A549 (cell line): ENCODE measurements around the gene GRIP1. TPM values are rescaled to one million over a fixed set of nuclear protein-coding genes. Genes with fewer than 3 reads are reported as not detected.

Source experiments
- ATAC-seq, 2 experiments: fragments of 200-7000 bp in 1 of 2; fragments of >200 bp in 1 of 2; cut with Nextera tagmentation in 1 of 2; cut with Tn5 transposase in 1 of 2; 3 replicates each; pipeline versions ENCODE4 v1.8.0 to v1.9.1; 2018 to 2020; ENCODE audit warnings: mild to moderate bottlenecking in 1 of 2, moderate library complexity in 1 of 2
- CTCF ChIA-PET: fragments of 300-600 bp; sonication (Branson Sonifier 250); formaldehyde crosslinking; extraction: SDS; loops from one replicate; lab custom pipeline; 2021; ENCODE audit warnings: antibody characterized with exemption, inconsistent platforms; lab: Yijun Ruan, JAX
- POLR2A ChIA-PET: fragments of 350-600 bp; formaldehyde crosslinking; extraction: SDS; loops from one replicate; lab custom pipeline; 2021; ENCODE audit warnings: antibody characterized with exemption, inconsistent platforms; lab: Yijun Ruan, JAX
- DNase-seq, 2 experiments: peaks; one replicate each; pipeline versions ENCODE4 v3.0.0 to v3.0.0-alpha.2; 2011 to 2016; ENCODE audit warnings: low read depth in 1 of 2, low spot score in 1 of 2
- FAIRE-seq: peaks from 2 replicates; lab custom pipeline; 2011; peaks lifted over from hg19 to GRCh38; lab: Jason Lieb, UNC
- H3K27ac ChIP-seq, 2 experiments: fragments of >200 bp; sonication (Bioruptor Twin); formaldehyde crosslinking; 3 replicates each; pipeline ENCODE4 v1.5.1; 2016 to 2017
- H3K4me1 ChIP-seq: fragments of >200 bp; sonication (Bioruptor Twin); formaldehyde crosslinking; 3 replicates; pipeline ENCODE4 v1.6.1; 2016
- H3K4me2 ChIP-seq: fragments of >200 bp; sonication (Bioruptor Twin); formaldehyde crosslinking; 3 replicates; pipeline ENCODE4 v1.6.1; 2016
- H3K4me3 ChIP-seq: fragments of >200 bp; sonication (Bioruptor Twin); formaldehyde crosslinking; 3 replicates; pipeline ENCODE4 v1.5.1; 2016
- H3K9me3 ChIP-seq: fragments of >200 bp; sonication (Bioruptor Twin); formaldehyde crosslinking; 3 replicates; pipeline ENCODE4 v1.6.1; 2016
- ATOH8 ChIP-seq: fragments of 250-450 bp; sonication (Bioruptor Pico); IDR thresholded peaks from 2 replicates; pipeline ENCODE4 v1.5.0; 2020; ENCODE audit warnings: low read depth, mild to moderate bottlenecking, moderate library complexity
- BCL3 ChIP-seq: fragments of >200 bp; sonication (Bioruptor Twin); formaldehyde crosslinking; IDR thresholded peaks from 3 replicates; pipeline ENCODE4 v1.6.1; 2016
- CEBPB ChIP-seq, 2 experiments: fragments of >200 bp in 1 of 2; sonication (Bioruptor Twin) in 1 of 2; formaldehyde crosslinking in 1 of 2; IDR thresholded peaks; 2 replicates each; pipeline ENCODE4 v1.6.1; 2012 to 2016
- CHD4 ChIP-seq: fragments of 200-600 bp; sonication (generic); IDR thresholded peaks from 2 replicates; pipeline ENCODE4 v1.6.1; 2016; ENCODE audit warnings: antibody characterized with exemption, mild to moderate bottlenecking, borderline replicate concordance
- E2F6 ChIP-seq: IDR thresholded peaks from 2 replicates; pipeline ENCODE4 v1.6.1; 2012; ENCODE audit warnings: low read depth, borderline replicate concordance
- EHF ChIP-seq: fragments of 250-450 bp; sonication (Bioruptor Pico); IDR thresholded peaks from 2 replicates; pipeline ENCODE4 v1.5.0; 2020; ENCODE audit warnings: mild to moderate bottlenecking
- ELK1 ChIP-seq: fragments of 150-350 bp; IDR thresholded peaks from 2 replicates; pipeline ENCODE4 v1.6.1; 2014; ENCODE audit warnings: low read depth, mild to moderate bottlenecking, low read length
- EP300 ChIP-seq, 2 experiments: fragments of >200 bp; sonication (Bioruptor Twin); formaldehyde crosslinking; IDR thresholded peaks; 2 replicates in 1 of 2; 3 replicates in 1 of 2; pipeline ENCODE4 v1.6.1; 2016 to 2017
- ESRRA ChIP-seq: fragments of 150-350 bp; IDR thresholded peaks from 2 replicates; pipeline ENCODE4 v1.6.1; 2014; ENCODE audit warnings: mild to moderate bottlenecking, low read length, borderline replicate concordance
- FOXS1 ChIP-seq: fragments of 250-450 bp; sonication (Bioruptor Pico); IDR thresholded peaks from 2 replicates; pipeline ENCODE4 v1.5.0; 2020; ENCODE audit warnings: mild to moderate bottlenecking, moderate library complexity
- GATA3 ChIP-seq: IDR thresholded peaks from 2 replicates; pipeline ENCODE4 v1.6.1; 2012; ENCODE audit warnings: borderline replicate concordance
- HOXA7 ChIP-seq: fragments of 250-450 bp; sonication (Bioruptor Pico); IDR thresholded peaks from 2 replicates; pipeline ENCODE4 v1.5.0; 2020; ENCODE audit warnings: mild to moderate bottlenecking, moderate library complexity
- HOXB13 ChIP-seq: fragments of 250-450 bp; sonication (Bioruptor Pico); IDR thresholded peaks from 2 replicates; pipeline ENCODE4 v1.5.0; 2020; ENCODE audit warnings: low read depth, mild to moderate bottlenecking, moderate library complexity
- JUN ChIP-seq, 2 experiments: fragments of >200 bp; sonication (Bioruptor Twin); formaldehyde crosslinking; IDR thresholded peaks; 2 replicates in 1 of 2; 3 replicates in 1 of 2; pipeline ENCODE4 v1.6.1; 2016 to 2017
- JUNB ChIP-seq: fragments of >200 bp; sonication (Bioruptor Twin); formaldehyde crosslinking; IDR thresholded peaks from 2 replicates; pipeline ENCODE4 v1.6.1; 2016
- KDM1A ChIP-seq: fragments of 200-600 bp; sonication (generic); IDR thresholded peaks from 2 replicates; pipeline ENCODE4 v1.6.1; 2016; ENCODE audit warnings: low read depth, mild to moderate bottlenecking
- MAZ ChIP-seq: fragments of 150-350 bp; IDR thresholded peaks from 2 replicates; pipeline ENCODE4 v1.6.1; 2014; ENCODE audit warnings: antibody characterized with exemption, low read depth, low read length, borderline replicate concordance
- POLR2A ChIP-seq: IDR thresholded peaks from 2 replicates; pipeline ENCODE4 v1.6.1; 2012; ENCODE audit warnings: mild to moderate bottlenecking, low read length
- POLR2AphosphoS2 ChIP-seq: conservative IDR thresholded peaks from 2 replicates; pipeline ENCODE4 v1.6.1; 2012; ENCODE audit warnings: low read length, improper control_type of control experiment, inconsistent platforms
- RAD21 ChIP-seq, 2 experiments: fragments of >200 bp in 1 of 2; sonication (Bioruptor Twin) in 1 of 2; formaldehyde crosslinking in 1 of 2; IDR thresholded peaks in 1 of 2; conservative IDR thresholded peaks in 1 of 2; 2 replicates in 1 of 2; 3 replicates in 1 of 2; pipeline ENCODE4 v1.6.1; 2012 to 2018; ENCODE audit warnings: inconsistent platforms in 1 of 2
- SMC3 ChIP-seq: fragments of >200 bp; sonication (Bioruptor Twin); formaldehyde crosslinking; IDR thresholded peaks from 3 replicates; pipeline ENCODE4 v1.6.1; 2018; ENCODE audit warnings: inconsistent platforms
- ZFP36 ChIP-seq: fragments of 450-650 bp; IDR thresholded peaks from 2 replicates; pipeline ENCODE4 v1.6.1; 2014; ENCODE audit warnings: borderline replicate concordance; ENCODE audit not compliant: partially characterized antibody
- WGBS: methylation state at CpG from one replicate; pipeline ENCODE4 v1.1.6; 2017; ENCODE audit errors: missing lambda C conversion rate; 5-methylcytosine and 5-hydroxymethylcytosine counted together
- polyA plus RNA-seq, 4 experiments: library from polyadenylated mRNA; depleted of rRNA in 3 of 4; stranded (reverse); fragments of >200 nt; fragmentation: RNase III in 1 of 4; extraction: RNeasy Plus Mini Kit Qiagen cat#74134 plus additional on column Dnase treatment in 1 of 4; gene quantifications; 2 replicates in 3 of 4; 3 replicates in 1 of 4; pipeline ENCODE4 v1.2.3, GENCODE V29; 2011 to 2017

The GRIP1 gene
- polyA plus RNA-seq, 2 of the 4 experiments (the other 2 are of a cell fraction): 4.6 to 5.8 TPM

- TF ChIP-seq EHF (CRISPR knock-in tag) (no peak), ESRRA (no peak), ZFP36 (no peak), HOXB13 (CRISPR knock-in tag) (no peak), EP300 (IDR thresholded peaks at IDR 0.05) (no peak), SMC3 (no peak), JUN (IDR thresholded peaks at IDR 0.05) (no peak), GATA3 (no peak), HOXA7 (CRISPR knock-in tag) (no peak)
Measured at GRCh38 chr12:66602483-66603143, 76.3 kb downstream of the GRIP1 start (continued).

- no peak for FAIRE-seq
- ChIA-PET POLR2A (no interaction called here), CTCF (interaction anchor here (0.6 kb wide), 1 partner anchor 405 kb away, joined by 3 read pairs; no protein-coding TSS in a partner anchor)
- DNase-seq: no peak
- Histone ChIP-seq H3K27ac (no peak overlapping the region), H3K4me3 (no peak overlapping the region), H3K9me3 (no peaks in the 10 kb centered on the region), H3K4me1 (peaks cover 7% of the 10 kb centered on the region; the same call in 2 of the 3 replicates), H3K4me2 (no peak overlapping the region)
- no peak for TF ChIP-seq RAD21 (conservative IDR thresholded peaks at IDR 0.05 in 1 of 2, IDR thresholded peaks at IDR 0.05 in 1 of 2)
- TF ChIP-seq SMC3: no peak
- TF ChIP-seq POLR2A: no peak
- TF ChIP-seq POLR2AphosphoS2: no peak
- no peak for TF ChIP-seq EP300 (IDR thresholded peaks at IDR 0.05)
- ATAC-seq: no peak
- WGBS: 53% methylated on average over 2 of the region's 2 CpGs
Measured at GRCh38 chr12:66600903-66601302, 78.0 kb downstream of the GRIP1 start.

GRCh38 chr12:66599816-66600215 lies 79.1 kb downstream of the GRIP1 start:
- TF ChIP-seq MAZ (no peak), ESRRA (no peak), JUNB (no peak), CHD4 (no peak), POLR2A (no peak), POLR2AphosphoS2 (no peak), ATOH8 (CRISPR knock-in tag) (no peak), CEBPB (IDR thresholded peaks at IDR 0.05) (no peak), EHF (CRISPR knock-in tag) (no peak), E2F6 (no peak), ELK1 (no peak), KDM1A (no peak), BCL3 (no peak), FOXS1 (CRISPR knock-in tag) (no peak), ZFP36 (no peak), HOXA7 (CRISPR knock-in tag) (no peak)
- ChIA-PET CTCF (no interaction called here), POLR2A (no interaction called here)
- no peak for ATAC-seq
- Histone ChIP-seq H3K9me3 (no peaks in the 10 kb centered on the region), H3K4me2 (no peak overlapping the region), H3K27ac (no peak overlapping the region), H3K4me3 (no peak overlapping the region), H3K4me1 (peaks cover 13% of the 10 kb centered on the region; the same call in 2 of the 3 replicates)
- no peak for FAIRE-seq
- WGBS: 5% methylated on average over 1 of the region's 1 CpG
- DNase-seq: no peak
